DND-41 (cell line): ENCODE data around the gene CLSTN2.

Experiments used
- EZH2 ChIP-seq: IDR thresholded peaks from 3 replicates; pipeline ENCODE4 v1.6.1; 2012; ENCODE audit warnings: borderline replicate concordance, low read depth, mild to moderate bottlenecking, moderate library complexity, low read length, inconsistent platforms; ENCODE audit not compliant: severe bottlenecking
- TF ChIP-seq, protein P1 (sequence below): IDR thresholded peaks from 2 replicates; pipeline ENCODE4 v1.5.1; 2012; ENCODE audit warnings: borderline replicate concordance, low read length, moderate library complexity, mild to moderate bottlenecking; ENCODE audit not compliant: poor library complexity, severe bottlenecking; ENCODE audit errors: extremely low read depth

DNA sequence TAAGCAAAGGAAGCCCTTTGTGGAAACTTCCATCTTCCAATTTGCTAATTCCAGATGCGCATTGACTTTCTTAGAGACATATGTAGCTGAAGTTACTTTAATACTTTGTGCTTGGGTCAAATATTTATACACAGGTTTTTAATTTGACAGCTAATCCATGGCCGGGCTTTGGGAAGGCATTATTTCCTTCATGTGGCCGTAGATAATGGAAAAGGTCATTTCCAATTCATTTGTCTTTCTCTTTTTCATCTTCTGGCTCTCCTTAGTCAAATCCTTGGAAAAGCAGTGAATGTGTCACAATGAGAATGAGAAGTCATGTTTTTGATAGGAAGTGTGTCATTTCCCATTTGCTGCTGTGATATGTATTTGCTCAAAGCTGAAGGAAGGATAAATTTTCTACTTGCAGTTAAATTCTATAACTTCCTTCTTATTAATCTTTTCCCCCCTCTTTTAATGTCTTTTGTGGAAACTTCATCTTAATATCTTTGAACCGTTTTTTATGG lies 323.3 kb downstream of the CLSTN2 start:
- TF ChIP-seq, protein P1, sequence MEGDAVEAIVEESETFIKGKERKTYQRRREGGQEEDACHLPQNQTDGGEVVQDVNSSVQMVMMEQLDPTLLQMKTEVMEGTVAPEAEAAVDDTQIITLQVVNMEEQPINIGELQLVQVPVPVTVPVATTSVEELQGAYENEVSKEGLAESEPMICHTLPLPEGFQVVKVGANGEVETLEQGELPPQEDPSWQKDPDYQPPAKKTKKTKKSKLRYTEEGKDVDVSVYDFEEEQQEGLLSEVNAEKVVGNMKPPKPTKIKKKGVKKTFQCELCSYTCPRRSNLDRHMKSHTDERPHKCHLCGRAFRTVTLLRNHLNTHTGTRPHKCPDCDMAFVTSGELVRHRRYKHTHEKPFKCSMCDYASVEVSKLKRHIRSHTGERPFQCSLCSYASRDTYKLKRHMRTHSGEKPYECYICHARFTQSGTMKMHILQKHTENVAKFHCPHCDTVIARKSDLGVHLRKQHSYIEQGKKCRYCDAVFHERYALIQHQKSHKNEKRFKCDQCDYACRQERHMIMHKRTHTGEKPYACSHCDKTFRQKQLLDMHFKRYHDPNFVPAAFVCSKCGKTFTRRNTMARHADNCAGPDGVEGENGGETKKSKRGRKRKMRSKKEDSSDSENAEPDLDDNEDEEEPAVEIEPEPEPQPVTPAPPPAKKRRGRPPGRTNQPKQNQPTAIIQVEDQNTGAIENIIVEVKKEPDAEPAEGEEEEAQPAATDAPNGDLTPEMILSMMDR, result no peak
- no peak for TF ChIP-seq EZH2
